Lower leg skin (tissue), 3 donors: ENCODE results near the gene AK8.

Source experiments
- POLR2A ChIP-seq, 2 donors: fragments of 450-650 bp; IDR thresholded peaks; one replicate each; pipeline ENCODE4 v1.6.1; 2016 to 2017; ENCODE audit warnings: antibody characterized with exemption in 2 of 2, mild to moderate bottlenecking in 1 of 2, moderate library complexity in 1 of 2
- TF ChIP-seq, protein P1 (sequence below), 3 donors: fragments of 450-650 bp; IDR thresholded peaks; one replicate each; pipeline ENCODE4 v1.5.1; 2016; ENCODE audit warnings: antibody characterized with exemption in 3 of 3, mild to moderate bottlenecking in 3 of 3, moderate library complexity in 2 of 3

GRCh38 chr9:132726576-132727130 is 151.4 kb downstream of the AK8 start:
- TF ChIP-seq, protein P1, sequence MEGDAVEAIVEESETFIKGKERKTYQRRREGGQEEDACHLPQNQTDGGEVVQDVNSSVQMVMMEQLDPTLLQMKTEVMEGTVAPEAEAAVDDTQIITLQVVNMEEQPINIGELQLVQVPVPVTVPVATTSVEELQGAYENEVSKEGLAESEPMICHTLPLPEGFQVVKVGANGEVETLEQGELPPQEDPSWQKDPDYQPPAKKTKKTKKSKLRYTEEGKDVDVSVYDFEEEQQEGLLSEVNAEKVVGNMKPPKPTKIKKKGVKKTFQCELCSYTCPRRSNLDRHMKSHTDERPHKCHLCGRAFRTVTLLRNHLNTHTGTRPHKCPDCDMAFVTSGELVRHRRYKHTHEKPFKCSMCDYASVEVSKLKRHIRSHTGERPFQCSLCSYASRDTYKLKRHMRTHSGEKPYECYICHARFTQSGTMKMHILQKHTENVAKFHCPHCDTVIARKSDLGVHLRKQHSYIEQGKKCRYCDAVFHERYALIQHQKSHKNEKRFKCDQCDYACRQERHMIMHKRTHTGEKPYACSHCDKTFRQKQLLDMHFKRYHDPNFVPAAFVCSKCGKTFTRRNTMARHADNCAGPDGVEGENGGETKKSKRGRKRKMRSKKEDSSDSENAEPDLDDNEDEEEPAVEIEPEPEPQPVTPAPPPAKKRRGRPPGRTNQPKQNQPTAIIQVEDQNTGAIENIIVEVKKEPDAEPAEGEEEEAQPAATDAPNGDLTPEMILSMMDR (IDR thresholded peaks at IDR 0.05): no peak
- TF ChIP-seq POLR2A (IDR thresholded peaks at IDR 0.05): no peak
